GM21423 (cell line): ENCODE data around the gene APEH.
A peak's percentile ranks its signal among the peaks of the same experiment; 100 is the strongest.
"Not testable (repeated sequence)": the region's sequence is repeated elsewhere in the genome, so short reads cannot be mapped to it uniquely, and the experiment has no call there.

ENCODE experiments used
- ATAC-seq: cut with Tn5 transposase; IDR thresholded peaks from one replicate; pipeline ENCODE4 v1.9.1; 2021; ENCODE audit warnings: mild to moderate bottlenecking, moderate library complexity; ENCODE audit not compliant: unreplicated experiment

The APEH gene

GRCh38 chr3:49667701-49668413 lies 6.3 kb upstream of the APEH start:
- no peak for ATAC-seq

- ATAC-seq = no peak
These were observed 5.7 kb upstream of the APEH start for GRCh38 chr3:49668414-49668797.

GRCh38 chr3:49668861-49669260 lies 5.3 kb upstream of the APEH start:
- ATAC-seq = no peak

- no peak for ATAC-seq
These were observed 4.8 kb upstream of the APEH start for GRCh38 chr3:49669352-49669751.

- no peak for ATAC-seq
These were observed 3.2 kb upstream of the APEH start for GRCh38 chr3:49670940-49671290.

GRCh38 chr3:49671291-49672288 lies 2.6 kb upstream of the APEH start:
- ATAC-seq = no peak

GRCh38 chr3:49673121-49673714 lies 933 bp upstream of the APEH start:
- ATAC-seq = no peak

GRCh38 chr3:49674497-49674983 lies 389 bp downstream of the APEH start:
- peak; percentile 21 for ATAC-seq

GRCh38 chr3:49675912-49676311 lies 1.8 kb downstream of the APEH start:
- ATAC-seq = no peak

GRCh38 chr3:49680493-49681231 lies 6.5 kb downstream of the APEH start:
- ATAC-seq = no peak

GRCh38 chr3:49681232-49681522 lies 7.0 kb downstream of the APEH start:
- no peak for ATAC-seq

GRCh38 chr3:49681543-49681942 lies 7.4 kb downstream of the APEH start:
- no peak for ATAC-seq

- no peak for ATAC-seq
These were observed 9.0 kb downstream of the APEH start for GRCh38 chr3:49683162-49683561.

- ATAC-seq = not testable (repeated sequence)
These were observed 10.3 kb downstream of the APEH start for GRCh38 chr3:49684453-49684852.

- ATAC-seq = not testable (repeated sequence)
These were observed 11.0 kb downstream of the APEH start for GRCh38 chr3:49685103-49685502.

GRCh38 chr3:49685846-49686245 lies 11.7 kb downstream of the APEH start:
- ATAC-seq = not testable (repeated sequence)

- not testable (repeated sequence) for ATAC-seq
These were observed 12.2 kb downstream of the APEH start for GRCh38 chr3:49686346-49686745.

GRCh38 chr3:49686769-49687423 lies 12.7 kb downstream of the APEH start:
- not testable (repeated sequence) for ATAC-seq

- ATAC-seq = not testable (repeated sequence)
These were observed 13.3 kb downstream of the APEH start for GRCh38 chr3:49687424-49687795.

- not testable (repeated sequence) for ATAC-seq
These were observed 14.3 kb downstream of the APEH start for GRCh38 chr3:49688338-49689045.
